ENCODE data around the gene RAG1.

RAG1 gene

GRCh38 chr11:36596880-36597279 lies 29.1 kb downstream of the RAG1 start:
- Mint-ChIP-seq H3K27me3 (peaks cover 55% of the 10 kb centered on the region), H3K27ac (ENCODE audit: low read depth) (no peak overlapping the region), H3K4me3 (no peak overlapping the region), H3K4me1 (peaks cover 12% of the 10 kb centered on the region), H3K36me3 (ENCODE audit: insufficient read depth) (peaks cover 3% of the 10 kb centered on the region), H3K9me3 (no peaks in the 10 kb centered on the region)
- DNase-seq (ENCODE audit: low spot score in 2 of 2) = no peak
- no peak for ATAC-seq (replicated peaks; ENCODE audit: extremely low read depth, poor library complexity, severe bottlenecking)

GRCh38 chr11:36598051-36598450 lies 30.2 kb downstream of the RAG1 start, which contains the start of gene RAG2:
Gene RAG2 (minus strand): TSS chr11:36598236. CDS start chr11:36594168, 4,068 bp downstream.
- H3K9me3 Mint-ChIP-seq = no peaks in the 10 kb centered on the region
- no peak within 1 kb of the TSS for H3K4me3 Mint-ChIP-seq
- H3K4me1 Mint-ChIP-seq = peaks cover 12% of the 10 kb centered on the region
- H3K36me3 Mint-ChIP-seq (ENCODE audit: insufficient read depth) = peaks cover 3% of the 10 kb centered on the region
- DNase-seq (ENCODE audit: low spot score in 2 of 2) (no peak), ATAC-seq (replicated peaks; ENCODE audit: extremely low read depth, poor library complexity, severe bottlenecking) (no peak)
- H3K27me3 Mint-ChIP-seq = peaks cover 57% of the 10 kb centered on the region
- no peak within 1 kb of the TSS for H3K27ac Mint-ChIP-seq (ENCODE audit: low read depth)

- no peak overlapping the region for H3K27ac Mint-ChIP-seq (ENCODE audit: low read depth)
- peaks cover 50% of the 10 kb centered on the region for H3K27me3 Mint-ChIP-seq
- ATAC-seq (replicated peaks; ENCODE audit: extremely low read depth, poor library complexity, severe bottlenecking) (no peak), DNase-seq (ENCODE audit: low spot score in 2 of 2) (no peak)
- no peaks in the 10 kb centered on the region for H3K36me3 Mint-ChIP-seq (ENCODE audit: insufficient read depth)
- no peak overlapping the region for H3K4me3 Mint-ChIP-seq
- H3K9me3 Mint-ChIP-seq = no peaks in the 10 kb centered on the region
- peaks cover 1% of the 10 kb centered on the region for H3K4me1 Mint-ChIP-seq
These were observed 32.4 kb downstream of the RAG1 start for GRCh38 chr11:36600180-36600579.

- no peak for ATAC-seq (replicated peaks; ENCODE audit: extremely low read depth, poor library complexity, severe bottlenecking)
- H3K9me3 Mint-ChIP-seq = no peaks in the 10 kb centered on the region
These were observed 33.3 kb downstream of the RAG1 start for GRCh38 chr11:36601155-36601554.

GRCh38 chr11:36602135-36602534 lies 34.3 kb downstream of the RAG1 start:
- no peak for DNase-seq (ENCODE audit: low spot score in 2 of 2)
- Mint-ChIP-seq H3K27ac (ENCODE audit: low read depth) (no peak overlapping the region), H3K4me3 (no peak overlapping the region), H3K27me3 (peaks cover 45% of the 10 kb centered on the region), H3K9me3 (no peaks in the 10 kb centered on the region), H3K4me1 (no peaks in the 10 kb centered on the region), H3K36me3 (ENCODE audit: insufficient read depth) (no peaks in the 10 kb centered on the region)
- ATAC-seq (replicated peaks; ENCODE audit: extremely low read depth, poor library complexity, severe bottlenecking) = no peak

More at GRCh38 chr11:36601155-36601554, 33.3 kb downstream of the RAG1 start:
- DNase-seq (ENCODE audit: low spot score in 2 of 2) = no peak
- Mint-ChIP-seq H3K36me3 (ENCODE audit: insufficient read depth) (no peaks in the 10 kb centered on the region), H3K4me1 (no peaks in the 10 kb centered on the region), H3K27me3 (peaks cover 45% of the 10 kb centered on the region), H3K27ac (ENCODE audit: low read depth) (no peak overlapping the region), H3K4me3 (no peak overlapping the region)

GRCh38 chr11:36605221-36606216 lies 37.7 kb downstream of the RAG1 start:
- H3K4me3 Mint-ChIP-seq = no peak overlapping the region
- H3K4me1 Mint-ChIP-seq = no peaks in the 10 kb centered on the region
- H3K27me3 Mint-ChIP-seq = peaks cover 61% of the 10 kb centered on the region
- DNase-seq (ENCODE audit: low spot score in 2 of 2) = no peak
- no peaks in the 10 kb centered on the region for H3K36me3 Mint-ChIP-seq (ENCODE audit: insufficient read depth)
- H3K9me3 Mint-ChIP-seq = no peaks in the 10 kb centered on the region
- no peak for ATAC-seq (replicated peaks; ENCODE audit: extremely low read depth, poor library complexity, severe bottlenecking)
- H3K27ac Mint-ChIP-seq (ENCODE audit: low read depth) = no peak overlapping the region

GRCh38 chr11:36608491-36609199 lies 40.8 kb downstream of the RAG1 start:
- Mint-ChIP-seq H3K27me3 (peaks cover 40% of the 10 kb centered on the region), H3K4me3 (no peak overlapping the region), H3K36me3 (ENCODE audit: insufficient read depth) (no peaks in the 10 kb centered on the region), H3K4me1 (no peaks in the 10 kb centered on the region), H3K9me3 (no peaks in the 10 kb centered on the region), H3K27ac (ENCODE audit: low read depth) (no peak overlapping the region)
- ATAC-seq (replicated peaks; ENCODE audit: extremely low read depth, poor library complexity, severe bottlenecking) = no peak
- DNase-seq (ENCODE audit: low spot score in 2 of 2) = no peak

- H3K27ac Mint-ChIP-seq (ENCODE audit: low read depth) = no peak overlapping the region
- no peaks in the 10 kb centered on the region for H3K9me3 Mint-ChIP-seq
- H3K4me3 Mint-ChIP-seq = no peak overlapping the region
- ATAC-seq (replicated peaks; ENCODE audit: extremely low read depth, poor library complexity, severe bottlenecking) (no peak), DNase-seq (ENCODE audit: low spot score in 2 of 2) (no peak)
- no peaks in the 10 kb centered on the region for H3K36me3 Mint-ChIP-seq (ENCODE audit: insufficient read depth)
- H3K4me1 Mint-ChIP-seq = no peaks in the 10 kb centered on the region
- H3K27me3 Mint-ChIP-seq = peaks cover 32% of the 10 kb centered on the region
These were observed 41.6 kb downstream of the RAG1 start for GRCh38 chr11:36609383-36609782.

- DNase-seq (ENCODE audit: low spot score in 2 of 2) (no peak), ATAC-seq (replicated peaks; ENCODE audit: extremely low read depth, poor library complexity, severe bottlenecking) (no peak)
- Mint-ChIP-seq H3K4me1 (peaks cover 6% of the 10 kb centered on the region), H3K9me3 (no peaks in the 10 kb centered on the region), H3K27ac (ENCODE audit: low read depth) (no peak overlapping the region), H3K27me3 (peaks cover 31% of the 10 kb centered on the region), H3K4me3 (no peak overlapping the region), H3K36me3 (ENCODE audit: insufficient read depth) (no peaks in the 10 kb centered on the region)
These were observed 48.0 kb downstream of the RAG1 start for GRCh38 chr11:36615826-36616225.

- Mint-ChIP-seq H3K4me1 (peaks cover 6% of the 10 kb centered on the region), H3K27ac (ENCODE audit: low read depth) (no peak overlapping the region), H3K4me3 (no peak overlapping the region), H3K9me3 (no peaks in the 10 kb centered on the region), H3K36me3 (ENCODE audit: insufficient read depth) (no peaks in the 10 kb centered on the region), H3K27me3 (peaks cover 24% of the 10 kb centered on the region)
- ATAC-seq (replicated peaks; ENCODE audit: extremely low read depth, poor library complexity, severe bottlenecking) = no peak
- DNase-seq (ENCODE audit: low spot score in 2 of 2) = no peak
These were observed 49.9 kb downstream of the RAG1 start for GRCh38 chr11:36617543-36618362.

- ATAC-seq (replicated peaks; ENCODE audit: extremely low read depth, poor library complexity, severe bottlenecking) (no peak), DNase-seq (ENCODE audit: low spot score in 2 of 2) (no peak)
- peaks cover 6% of the 10 kb centered on the region for H3K4me1 Mint-ChIP-seq
- H3K9me3 Mint-ChIP-seq = no peaks in the 10 kb centered on the region
- no peaks in the 10 kb centered on the region for H3K36me3 Mint-ChIP-seq (ENCODE audit: insufficient read depth)
- peaks cover 24% of the 10 kb centered on the region for H3K27me3 Mint-ChIP-seq
- no peak overlapping the region for H3K4me3 Mint-ChIP-seq
- no peak overlapping the region for H3K27ac Mint-ChIP-seq (ENCODE audit: low read depth)
These were observed 50.7 kb downstream of the RAG1 start for GRCh38 chr11:36618363-36619047.

- Mint-ChIP-seq H3K4me3 (no peak overlapping the region), H3K27me3 (peaks cover 30% of the 10 kb centered on the region), H3K9me3 (no peaks in the 10 kb centered on the region), H3K4me1 (peaks cover 6% of the 10 kb centered on the region), H3K36me3 (ENCODE audit: insufficient read depth) (peaks cover 3% of the 10 kb centered on the region), H3K27ac (ENCODE audit: low read depth) (no peak overlapping the region)
- no peak for DNase-seq (ENCODE audit: low spot score in 2 of 2)
- ATAC-seq (replicated peaks; ENCODE audit: extremely low read depth, poor library complexity, severe bottlenecking) = no peak
These were observed 51.7 kb downstream of the RAG1 start for GRCh38 chr11:36619502-36619901.

All from central memory CD8-positive, alpha-beta T cell (primary cell).